ENCODE data around the gene KATNAL1. TPM values are rescaled to one million over a fixed set of nuclear protein-coding genes. Genes with fewer than 3 reads are reported as not detected.

The KATNAL1 gene
- total RNA-seq, 1 experiment from 2014 or later: 6.1 TPM

- intact Hi-C loops (cut with micrococcal nuclease): no loop called here
- no peak overlapping the region for H3K27ac Mint-ChIP-seq (ENCODE audit: low read depth, unreplicated experiment)
- no peak overlapping the region for H3K4me3 Mint-ChIP-seq (ENCODE audit: unreplicated experiment)
- no peaks in the 10 kb centered on the region for H3K27me3 Mint-ChIP-seq (ENCODE audit: insufficient read depth, unreplicated experiment)
- no TSS peak for BruUV-seq (replicated peaks)
- H3K4me1 Mint-ChIP-seq (ENCODE audit: insufficient read depth, unreplicated experiment): no peaks in the 10 kb centered on the region
- TF ChIP-seq CTCF (IDR thresholded peaks at IDR 0.05; ENCODE audit: unreplicated experiment): no peak
- H3K9me3 Mint-ChIP-seq (ENCODE audit: unreplicated experiment): no peaks in the 10 kb centered on the region
- no peak for DNase-seq (ENCODE audit: unreplicated experiment)
- ChIA-PET POLR2A (no interaction called here), CTCF (interaction anchor here (0.6 kb wide), 1 partner anchor 786 kb away, joined by 3 read pairs; no protein-coding TSS in a partner anchor)
- H3K36me3 Mint-ChIP-seq (ENCODE audit: insufficient read depth, unreplicated experiment): peaks cover 9% of the 10 kb centered on the region
Measured at GRCh38 chr13:30212256-30212655, 95.1 kb downstream of the KATNAL1 start.

GRCh38 chr13:30211745-30212144, 95.6 kb downstream of the KATNAL1 start:
- intact Hi-C loops (cut with micrococcal nuclease): no loop called here
- POLR2A ChIA-PET: no interaction called here
- TF ChIP-seq CTCF (IDR thresholded peaks at IDR 0.05; ENCODE audit: unreplicated experiment): no peak
- Mint-ChIP-seq H3K36me3 (ENCODE audit: insufficient read depth, unreplicated experiment) (peaks cover 9% of the 10 kb centered on the region), H3K4me3 (ENCODE audit: unreplicated experiment) (no peak overlapping the region), H3K9me3 (ENCODE audit: unreplicated experiment) (no peaks in the 10 kb centered on the region), H3K27me3 (ENCODE audit: insufficient read depth, unreplicated experiment) (no peaks in the 10 kb centered on the region), H3K27ac (ENCODE audit: low read depth, unreplicated experiment) (no peak overlapping the region), H3K4me1 (ENCODE audit: insufficient read depth, unreplicated experiment) (no peaks in the 10 kb centered on the region)
- no peak for DNase-seq (ENCODE audit: unreplicated experiment)
- CTCF ChIA-PET: interaction anchor here (0.6 kb wide), 1 partner anchor 787 kb away, joined by 3 read pairs; no protein-coding TSS in a partner anchor
- BruUV-seq (replicated peaks): no TSS peak

- peaks cover 13% of the 10 kb centered on the region for H3K36me3 Mint-ChIP-seq (ENCODE audit: insufficient read depth, unreplicated experiment)
- intact Hi-C loops (cut with micrococcal nuclease): no loop called here
- H3K4me3 Mint-ChIP-seq (ENCODE audit: unreplicated experiment): no peak overlapping the region
- H3K27ac Mint-ChIP-seq (ENCODE audit: low read depth, unreplicated experiment): no peak overlapping the region
- CTCF ChIA-PET: no interaction called here
- no peaks in the 10 kb centered on the region for H3K4me1 Mint-ChIP-seq (ENCODE audit: insufficient read depth, unreplicated experiment)
- no TSS peak for BruUV-seq (replicated peaks)
- POLR2A ChIA-PET: no interaction called here
- no peak for TF ChIP-seq CTCF (IDR thresholded peaks at IDR 0.05; ENCODE audit: unreplicated experiment)
- H3K9me3 Mint-ChIP-seq (ENCODE audit: unreplicated experiment): no peaks in the 10 kb centered on the region
- no peak for DNase-seq (ENCODE audit: unreplicated experiment)
- no peaks in the 10 kb centered on the region for H3K27me3 Mint-ChIP-seq (ENCODE audit: insufficient read depth, unreplicated experiment)
Measured at GRCh38 chr13:30204564-30204963, 102.8 kb downstream of the KATNAL1 start.

- H3K4me3 Mint-ChIP-seq (ENCODE audit: unreplicated experiment): no peak overlapping the region
- H3K27me3 Mint-ChIP-seq (ENCODE audit: insufficient read depth, unreplicated experiment): no peaks in the 10 kb centered on the region
- no peak overlapping the region for H3K27ac Mint-ChIP-seq (ENCODE audit: low read depth, unreplicated experiment)
- no peaks in the 10 kb centered on the region for H3K4me1 Mint-ChIP-seq (ENCODE audit: insufficient read depth, unreplicated experiment)
- intact Hi-C loops (cut with micrococcal nuclease): no loop called here
- TF ChIP-seq CTCF (IDR thresholded peaks at IDR 0.05; ENCODE audit: unreplicated experiment): no peak
- CTCF ChIA-PET: interaction anchor here (0.5 kb wide), 1 partner anchor 268 kb away, joined by 3 read pairs; no protein-coding TSS in a partner anchor
- BruUV-seq (replicated peaks): no TSS peak
- peaks cover 12% of the 10 kb centered on the region for H3K36me3 Mint-ChIP-seq (ENCODE audit: insufficient read depth, unreplicated experiment)
- POLR2A ChIA-PET: no interaction called here
- no peaks in the 10 kb centered on the region for H3K9me3 Mint-ChIP-seq (ENCODE audit: unreplicated experiment)
- DNase-seq (ENCODE audit: unreplicated experiment): no peak
Measured at GRCh38 chr13:30196025-30196424, 111.3 kb downstream of the KATNAL1 start.
